Mesenchymal stem cell (in vitro differentiated cells and primary cell): ENCODE measurements around the gene SMG1.

Experiments
- DNase-seq: peaks from one replicate; pipeline ENCODE4 v3.0.0-alpha.2; 2013
- H2AFZ ChIP-seq: one replicate; pipeline ENCODE4 v1.6.1; 2013; ENCODE audit warnings: low read depth, mild to moderate bottlenecking, control low read depth, inconsistent platforms, low read length, moderate library complexity
- H2AK5ac ChIP-seq: 2 replicates; pipeline ENCODE4 v1.6.1; 2013; ENCODE audit warnings: low read length, moderate library complexity, mild to moderate bottlenecking, inconsistent platforms; ENCODE audit not compliant: severe bottlenecking
- H2BK120ac ChIP-seq: one replicate; pipeline ENCODE4 v1.6.1; 2013; ENCODE audit warnings: low read depth, mild to moderate bottlenecking, inconsistent platforms, low read length, moderate library complexity
- H2BK12ac ChIP-seq, 2 experiments: one replicate each; pipeline ENCODE4 v1.6.1; 2013; ENCODE audit warnings: inconsistent platforms in 2 of 2, low read length in 2 of 2, mild to moderate bottlenecking in 2 of 2, moderate library complexity in 2 of 2, control low read depth in 1 of 2
- H2BK15ac ChIP-seq: one replicate; pipeline ENCODE4 v1.6.1; 2013; ENCODE audit warnings: mild to moderate bottlenecking, low read depth, inconsistent platforms; ENCODE audit not compliant: poor library complexity, severe bottlenecking
- H2BK5ac ChIP-seq: 2 replicates; pipeline ENCODE4 v1.6.1; 2013; ENCODE audit warnings: low read depth, mild to moderate bottlenecking, low read length, control low read depth, inconsistent platforms; ENCODE audit not compliant: poor library complexity, severe bottlenecking
- H3K14ac ChIP-seq, 2 experiments: one replicate each; pipeline ENCODE4 v1.6.1; 2013; ENCODE audit warnings: inconsistent platforms in 2 of 2, low read length in 2 of 2, control low read depth in 1 of 2, mild to moderate bottlenecking in 1 of 2, moderate library complexity in 1 of 2
- H3K18ac ChIP-seq, 2 experiments: one replicate each; pipeline ENCODE4 v1.6.1; 2013; ENCODE audit warnings: inconsistent platforms in 2 of 2, low read length in 2 of 2, control low read depth in 1 of 2, low read depth in 1 of 2, mild to moderate bottlenecking in 1 of 2
- H3K23ac ChIP-seq, 2 experiments: one replicate each; pipeline ENCODE4 v1.6.1; 2013; ENCODE audit warnings: inconsistent platforms in 2 of 2, low read length in 2 of 2, mild to moderate bottlenecking in 2 of 2, moderate library complexity in 2 of 2, control low read depth in 1 of 2
- H3K27ac ChIP-seq: 2 replicates; pipeline ENCODE4 v1.5.1; 2013; ENCODE audit warnings: mild to moderate bottlenecking, moderate library complexity, low read length, control low read depth, inconsistent platforms; ENCODE audit not compliant: poor library complexity, severe bottlenecking
- H3K27me3 ChIP-seq, 2 experiments: 2 replicates each; pipeline versions ENCODE4 v1.6.1 to v1.7.0; 2013; ENCODE audit warnings: low read length in 2 of 2, mild to moderate bottlenecking in 2 of 2, moderate library complexity in 2 of 2, control low read depth in 1 of 2, inconsistent platforms in 1 of 2; ENCODE audit not compliant: control insufficient read depth in 1 of 2, insufficient read depth in 1 of 2
- H3K36me3 ChIP-seq, 2 experiments: 2 replicates each; pipeline versions ENCODE4 v1.6.1 to v1.7.0; 2013; ENCODE audit warnings: low read length in 2 of 2, control low read depth in 1 of 2, inconsistent platforms in 1 of 2, low read depth in 1 of 2, mild to moderate bottlenecking in 1 of 2; ENCODE audit not compliant: insufficient read depth in 2 of 2, control insufficient read depth in 1 of 2
- H3K4ac ChIP-seq, 2 experiments: one replicate each; pipeline ENCODE4 v1.6.1; 2013; ENCODE audit warnings: inconsistent platforms in 2 of 2, low read length in 2 of 2, mild to moderate bottlenecking in 2 of 2, moderate library complexity in 2 of 2, control low read depth in 1 of 2, low read depth in 1 of 2
- H3K4me1 ChIP-seq: 2 replicates; pipeline ENCODE4 v1.6.1; 2013; ENCODE audit warnings: low read depth, low read length, control low read depth; ENCODE audit not compliant: control insufficient read depth, insufficient read depth
- H3K4me2 ChIP-seq: 2 replicates; pipeline ENCODE4 v1.6.1; 2013; ENCODE audit warnings: low read length, mild to moderate bottlenecking, inconsistent platforms; ENCODE audit not compliant: poor library complexity, severe bottlenecking
- H3K4me3 ChIP-seq, 2 experiments: 2 replicates each; pipeline versions ENCODE4 v1.5.1 to v1.7.0; 2013; ENCODE audit warnings: low read length in 2 of 2, mild to moderate bottlenecking in 2 of 2, control low read depth in 1 of 2, low read depth in 1 of 2; ENCODE audit not compliant: insufficient read depth in 1 of 2
- H3K79me1 ChIP-seq: replicated peaks from 2 replicates; pipeline ENCODE4 v1.6.1; 2013; ENCODE audit warnings: mild to moderate bottlenecking, control low read depth, low read length, inconsistent platforms; ENCODE audit not compliant: poor library complexity, severe bottlenecking
- H3K9ac ChIP-seq: 2 replicates; pipeline ENCODE4 v1.7.0; 2013; ENCODE audit warnings: mild to moderate bottlenecking, low read length, moderate library complexity
- H3K9me3 ChIP-seq: 2 replicates; pipeline ENCODE4 v1.7.0; 2013; ENCODE audit warnings: mild to moderate bottlenecking, low read length; ENCODE audit not compliant: control insufficient read depth
- H4K8ac ChIP-seq: one replicate; pipeline ENCODE4 v1.6.1; 2013; ENCODE audit warnings: inconsistent platforms, mild to moderate bottlenecking, low read length, moderate library complexity
- H4K91ac ChIP-seq: one replicate; pipeline ENCODE4 v1.6.1; 2013; ENCODE audit warnings: mild to moderate bottlenecking, low read length, inconsistent platforms
- WGBS: methylation state at CpG from one replicate; pipeline ENCODE4 v1.1.7; 2013; ENCODE audit warnings: mixed read lengths; 5-methylcytosine and 5-hydroxymethylcytosine counted together

The SMG1 gene

DNA sequence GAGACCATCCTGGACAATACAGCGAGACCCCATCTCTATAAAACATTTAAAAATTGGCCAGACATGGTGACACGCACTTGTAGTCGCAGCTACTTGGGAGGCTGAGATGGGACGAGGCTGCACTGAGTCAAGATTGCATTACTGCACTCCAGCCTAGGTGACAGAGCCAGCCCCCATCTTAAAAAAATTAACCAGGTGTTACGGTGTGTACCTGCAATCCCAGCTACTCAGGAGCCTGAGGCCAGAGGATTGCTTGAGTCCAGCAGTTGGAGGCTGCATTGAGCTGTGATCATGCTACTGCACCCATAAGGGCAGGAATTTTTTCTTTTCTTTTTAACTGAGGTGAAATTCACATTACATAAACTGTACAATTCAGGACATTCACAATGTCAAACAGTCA lies 40.6 kb upstream of the SMG1 start:
- Histone ChIP-seq H3K4me1 (no peaks in the 10 kb centered on the region), H2AK5ac (no peak overlapping the region), H3K36me3 (no peaks in the 10 kb centered on the region), H3K18ac (no peak overlapping the region), H2BK120ac (no peak overlapping the region), H3K23ac (no peak overlapping the region), H3K9ac (no peak overlapping the region), H3K14ac (no peak overlapping the region), H3K9me3 (no peaks in the 10 kb centered on the region), H3K27me3 (peaks cover 0 to 6% of the 10 kb centered on the region in 2 experiments), H2BK5ac (no peak overlapping the region), H3K4me2 (no peak overlapping the region), H4K91ac (no peak overlapping the region), H3K4ac (no peak overlapping the region), H3K4me3 (no peak overlapping the region), H3K27ac (no peak overlapping the region), H2BK15ac (no peak overlapping the region), H4K8ac (no peak overlapping the region), H3K79me1 (no peaks in the 10 kb centered on the region), H2BK12ac (no peak overlapping the region), H2AFZ (no peak overlapping the region)
- 93% methylated on average over 5 of the region's 5 CpGs for WGBS
- no peak for DNase-seq

DNA sequence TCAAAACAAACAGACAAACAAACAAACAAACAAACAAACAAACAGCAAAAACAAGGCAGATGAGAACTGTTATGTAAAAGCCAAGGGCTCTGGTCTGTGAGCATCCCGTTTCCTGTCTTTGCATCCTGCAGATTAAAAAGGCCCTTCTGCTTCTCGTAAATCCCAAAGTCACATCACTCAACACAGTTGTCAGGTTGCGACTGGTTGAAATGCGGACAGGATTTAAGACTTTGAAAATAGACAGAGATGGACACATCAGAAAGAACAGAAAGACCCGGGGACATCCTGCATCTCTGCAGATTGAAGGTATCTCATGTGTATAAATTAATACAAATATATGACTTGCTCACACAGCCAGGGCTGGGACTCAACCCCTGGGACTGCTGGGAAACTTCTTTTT lies 39.3 kb upstream of the SMG1 start:
- Histone ChIP-seq H3K9me3 (no peaks in the 10 kb centered on the region), H3K18ac (no peak overlapping the region), H3K9ac (no peak overlapping the region), H3K4me3 (no peak overlapping the region), H3K27ac (no peak overlapping the region), H2AFZ (no peak overlapping the region), H3K36me3 (no peaks in the 10 kb centered on the region), H3K4me2 (no peak overlapping the region), H3K4ac (no peak overlapping the region), H3K4me1 (no peaks in the 10 kb centered on the region), H2AK5ac (no peak overlapping the region), H2BK12ac (no peak overlapping the region), H2BK15ac (no peak overlapping the region), H4K8ac (no peak overlapping the region), H2BK5ac (no peak overlapping the region), H3K79me1 (no peaks in the 10 kb centered on the region), H3K27me3 (peaks cover 0 to 6% of the 10 kb centered on the region in 2 experiments), H3K23ac (no peak overlapping the region), H4K91ac (no peak overlapping the region), H2BK120ac (no peak overlapping the region), H3K14ac (no peak overlapping the region)
- WGBS = 66% methylated on average over 2 of the region's 5 CpGs
- DNase-seq = no peak

DNA sequence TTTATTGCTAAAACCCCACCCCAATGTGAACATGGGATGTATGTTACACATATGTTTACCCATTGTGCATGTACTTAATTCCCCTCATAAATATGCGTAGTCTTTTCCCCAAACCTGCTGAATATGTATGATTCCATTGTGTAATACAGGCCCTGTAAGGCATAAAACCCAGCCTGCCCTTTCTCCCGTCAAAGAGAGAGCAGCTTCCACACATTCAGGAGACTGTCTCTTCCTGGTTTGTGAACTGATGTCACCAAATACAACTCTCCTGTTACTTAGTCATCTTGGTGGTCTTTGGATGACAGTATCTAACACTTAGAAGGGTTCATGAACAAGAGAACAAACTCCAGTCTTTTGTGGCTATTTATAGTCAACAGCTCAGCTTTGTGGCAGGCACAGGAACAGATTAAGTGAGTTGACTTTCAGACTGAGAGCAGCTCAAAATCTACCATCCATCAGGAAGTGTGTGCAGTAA lies 32.9 kb upstream of the SMG1 start:
- Histone ChIP-seq H3K9ac (no peak overlapping the region), H4K8ac (no peak overlapping the region), H3K36me3 (no peaks in the 10 kb centered on the region), H3K14ac (no peak overlapping the region), H2BK120ac (no peak overlapping the region), H2AFZ (no peak overlapping the region), H2BK12ac (no peak overlapping the region), H3K4ac (no peak overlapping the region), H3K4me3 (no peak overlapping the region), H3K27ac (no peak overlapping the region), H3K79me1 (no peaks in the 10 kb centered on the region), H2AK5ac (no peak overlapping the region), H3K4me2 (no peak overlapping the region), H3K27me3 (peaks cover 0 to 17% of the 10 kb centered on the region in 2 experiments), H2BK15ac (no peak overlapping the region), H3K23ac (no peak overlapping the region), H3K4me1 (no peaks in the 10 kb centered on the region), H2BK5ac (no peak overlapping the region), H4K91ac (no peak overlapping the region), H3K9me3 (no peaks in the 10 kb centered on the region), H3K18ac (no peak overlapping the region)
- WGBS = 86% methylated on average over 2 of the region's 2 CpGs
- peak; percentile 48 for DNase-seq

DNA sequence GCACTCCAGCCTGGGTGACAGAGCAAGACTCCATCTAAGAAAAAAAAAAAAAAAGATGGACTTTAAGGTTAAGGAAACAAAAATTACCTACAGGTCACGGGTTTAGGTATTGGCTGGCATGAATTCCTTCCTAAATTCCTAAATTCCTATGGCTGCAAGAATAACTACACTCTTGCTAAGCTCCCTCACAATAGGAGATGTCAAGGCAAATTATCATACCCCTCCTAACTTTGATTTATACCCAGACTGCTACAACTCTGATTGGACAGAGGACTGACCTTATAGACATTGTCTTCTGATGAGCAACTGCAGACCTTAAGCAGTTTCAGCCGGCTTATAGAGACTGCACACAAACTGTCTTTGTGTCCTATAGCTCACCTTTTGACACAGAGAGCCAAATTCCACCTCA lies 32.4 kb upstream of the SMG1 start:
- no peak overlapping the region for H3K27ac ChIP-seq
- no peak overlapping the region for H3K4me2 ChIP-seq
- no peaks in the 10 kb centered on the region for H3K79me1 ChIP-seq
- H3K9me3 ChIP-seq = no peaks in the 10 kb centered on the region
- DNase-seq = no peak
- H3K4me3 ChIP-seq = no peak overlapping the region
- no peaks in the 10 kb centered on the region for H3K36me3 ChIP-seq
- H2BK12ac ChIP-seq = no peak overlapping the region
- H3K23ac ChIP-seq = no peak overlapping the region
- no peak overlapping the region for H2BK15ac ChIP-seq
- no peak overlapping the region for H2BK120ac ChIP-seq
- WGBS = 71% methylated on average over 2 of the region's 2 CpGs
- H3K27me3 ChIP-seq = peaks cover 0 to 17% of the 10 kb centered on the region in 2 experiments
- H3K4me1 ChIP-seq = no peaks in the 10 kb centered on the region
- H3K4ac ChIP-seq = no peak overlapping the region
- H2AFZ ChIP-seq = no peak overlapping the region
- H2BK5ac ChIP-seq = no peak overlapping the region
- no peak overlapping the region for H4K91ac ChIP-seq
- no peak overlapping the region for H4K8ac ChIP-seq
- H3K18ac ChIP-seq = no peak overlapping the region
- no peak overlapping the region for H3K14ac ChIP-seq
- H2AK5ac ChIP-seq = no peak overlapping the region
- H3K9ac ChIP-seq = no peak overlapping the region
